Keratinocyte (primary cell): ENCODE data around the gene ARVCF. TPM values are rescaled to one million over a fixed set of nuclear protein-coding genes. Genes with fewer than 3 reads are reported as not detected.

Source experiments
- DNase-seq: peaks from one replicate; pipeline ENCODE4 v3.0.0-alpha.2; 2011; ENCODE audit warnings: low read depth, missing footprints, low spot score
- FAIRE-seq: peaks from 2 replicates; lab custom pipeline; 2011; peaks lifted over from hg19 to GRCh38; lab: Jason Lieb, UNC
- H2AFZ ChIP-seq: 2 replicates; pipeline ENCODE4 v1.6.0; 2012; ENCODE audit warnings: low read length, control low read depth, inconsistent platforms; ENCODE audit not compliant: control insufficient read depth
- H3K27ac ChIP-seq: 2 replicates; pipeline ENCODE4 v1.5.1; 2011; ENCODE audit warnings: low read length; ENCODE audit not compliant: control insufficient read depth, insufficient read depth
- H3K27me3 ChIP-seq: 3 replicates; pipeline ENCODE4 v1.6.0; 2011; ENCODE audit warnings: low read length; ENCODE audit not compliant: control insufficient read depth, insufficient read depth; ENCODE audit errors: extremely low read depth
- H3K36me3 ChIP-seq, 2 experiments: 2 replicates in 1 of 2; 3 replicates in 1 of 2; pipeline ENCODE4 v1.5.1; 2011; ENCODE audit warnings: low read length in 2 of 2, mild to moderate bottlenecking in 1 of 2; ENCODE audit not compliant: control insufficient read depth in 2 of 2, insufficient read depth in 2 of 2; ENCODE audit errors: extremely low read depth in 1 of 2
- H3K4me1 ChIP-seq: 3 replicates; pipeline ENCODE4 v1.5.1; 2011; ENCODE audit warnings: low read length; ENCODE audit not compliant: control insufficient read depth, insufficient read depth; ENCODE audit errors: extremely low read depth
- H3K4me2 ChIP-seq: 3 replicates; pipeline ENCODE4 v1.6.0; 2011; ENCODE audit warnings: low read depth, low read length; ENCODE audit not compliant: control insufficient read depth, insufficient read depth; ENCODE audit errors: extremely low read depth
- H3K4me3 ChIP-seq, 3 experiments: fragments of 200-600 bp in 1 of 3; sonication (generic) in 1 of 3; 2 replicates in 2 of 3; 3 replicates in 1 of 3; pipeline ENCODE4 v1.5.1; 2011 to 2016; ENCODE audit warnings: low read length in 3 of 3, mild to moderate bottlenecking in 3 of 3, control low read depth in 2 of 3, inconsistent platforms in 1 of 3, low read depth in 1 of 3, mixed read lengths in 1 of 3, mixed run types in 1 of 3, moderate library complexity in 1 of 3; ENCODE audit not compliant: control insufficient read depth in 2 of 3, insufficient read depth in 2 of 3; ENCODE audit errors: extremely low read depth in 1 of 3
- H3K79me2 ChIP-seq: 2 replicates; pipeline ENCODE4 v1.6.0; 2012; ENCODE audit warnings: low read length; ENCODE audit not compliant: control insufficient read depth, insufficient read depth
- H3K9ac ChIP-seq: 3 replicates; pipeline ENCODE4 v1.6.0; 2011; ENCODE audit warnings: low read length; ENCODE audit not compliant: control insufficient read depth, insufficient read depth; ENCODE audit errors: extremely low read depth
- H3K9me1 ChIP-seq: 3 replicates; pipeline ENCODE4 v1.6.0; 2011; ENCODE audit warnings: low read length; ENCODE audit not compliant: control insufficient read depth, insufficient read depth; ENCODE audit errors: extremely low read depth
- H3K9me3 ChIP-seq: 2 replicates; pipeline ENCODE4 v1.5.1; 2012; ENCODE audit warnings: low read depth, low read length; ENCODE audit not compliant: control insufficient read depth
- H4K20me1 ChIP-seq: 3 replicates; pipeline ENCODE4 v1.6.0; 2011; ENCODE audit warnings: low read length; ENCODE audit not compliant: control insufficient read depth, insufficient read depth; ENCODE audit errors: extremely low read depth
- EZH2 ChIP-seq: IDR thresholded peaks from one replicate; pipeline ENCODE4 v1.6.1; 2012; ENCODE audit warnings: inconsistent platforms, mild to moderate bottlenecking, low read length, moderate library complexity
- dilution Hi-C: fragments of 300-500 bp; cut with MboI; formaldehyde crosslinking; loops from one replicate; pipeline ENCODE4 v1.7.0; 2020; ENCODE audit warnings: low sequenced_read_pairs; ENCODE audit not compliant: extremely low pct_ligation_motif_present
- polyA plus RNA-seq, 5 experiments: library from polyadenylated mRNA; depleted of rRNA in 3 of 5; stranded (reverse) in 3 of 5; stranded (forward) in 1 of 5; unstranded in 1 of 5; fragments of >200 nt; gene quantifications; 1 replicate in 1 of 5; 2 replicates in 3 of 5; 3 replicates in 1 of 5; pipeline versions ENCODE4 v1.2.1 to v1.2.3, GENCODE V29; 2011 to 2012; ENCODE audit warnings: missing spikeins in 2 of 5, low read depth in 1 of 5, low replicate concordance in 1 of 5
- TF ChIP-seq, protein P1 (sequence below), 3 experiments: IDR thresholded peaks in 1 of 3; conservative IDR thresholded peaks in 1 of 3; optimal IDR thresholded peaks in 1 of 3; 2 replicates in 2 of 3; 3 replicates in 1 of 3; pipeline versions ENCODE3 to v1.5.1; 2011; ENCODE audit warnings: low read length in 3 of 3, mild to moderate bottlenecking in 3 of 3, moderate library complexity in 2 of 3, control low read depth in 1 of 3, inconsistent platforms in 1 of 3; ENCODE audit not compliant: insufficient read depth in 2 of 3; ENCODE audit errors: extremely low read depth in 1 of 3

Gene ARVCF
- polyA plus RNA-seq, 1 donor (not counting 4 experiments of a cell fraction or from before 2014, with no cell fraction given) = 5.7 TPM

GRCh38 chr22:20025401-20026203 lies 9.0 kb upstream of the ARVCF start:
- Histone ChIP-seq H3K4me1 (peaks cover 9% of the 10 kb centered on the region), H3K27me3 (no peaks in the 10 kb centered on the region), H3K9me3 (no peaks in the 10 kb centered on the region), H3K4me3 (no peak overlapping the region), H3K27ac (no peak overlapping the region), H4K20me1 (no peaks in the 10 kb centered on the region), H3K9me1 (peaks cover 2% of the 10 kb centered on the region), H3K36me3 (peaks cover 8 to 9% of the 10 kb centered on the region in 2 experiments), H3K9ac (no peak overlapping the region), H3K4me2 (no peak overlapping the region), H2AFZ (no peak overlapping the region), H3K79me2 (peaks cover 29% of the 10 kb centered on the region)
- no peak for FAIRE-seq
- no peak for DNase-seq
- dilution Hi-C loops = no loop called here
- no peak for TF ChIP-seq EZH2
- TF ChIP-seq, protein P1, sequence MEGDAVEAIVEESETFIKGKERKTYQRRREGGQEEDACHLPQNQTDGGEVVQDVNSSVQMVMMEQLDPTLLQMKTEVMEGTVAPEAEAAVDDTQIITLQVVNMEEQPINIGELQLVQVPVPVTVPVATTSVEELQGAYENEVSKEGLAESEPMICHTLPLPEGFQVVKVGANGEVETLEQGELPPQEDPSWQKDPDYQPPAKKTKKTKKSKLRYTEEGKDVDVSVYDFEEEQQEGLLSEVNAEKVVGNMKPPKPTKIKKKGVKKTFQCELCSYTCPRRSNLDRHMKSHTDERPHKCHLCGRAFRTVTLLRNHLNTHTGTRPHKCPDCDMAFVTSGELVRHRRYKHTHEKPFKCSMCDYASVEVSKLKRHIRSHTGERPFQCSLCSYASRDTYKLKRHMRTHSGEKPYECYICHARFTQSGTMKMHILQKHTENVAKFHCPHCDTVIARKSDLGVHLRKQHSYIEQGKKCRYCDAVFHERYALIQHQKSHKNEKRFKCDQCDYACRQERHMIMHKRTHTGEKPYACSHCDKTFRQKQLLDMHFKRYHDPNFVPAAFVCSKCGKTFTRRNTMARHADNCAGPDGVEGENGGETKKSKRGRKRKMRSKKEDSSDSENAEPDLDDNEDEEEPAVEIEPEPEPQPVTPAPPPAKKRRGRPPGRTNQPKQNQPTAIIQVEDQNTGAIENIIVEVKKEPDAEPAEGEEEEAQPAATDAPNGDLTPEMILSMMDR (optimal IDR thresholded peaks at IDR 0.05 in 1 of 3, IDR thresholded peaks at IDR 0.05 in 1 of 3, conservative IDR thresholded peaks at IDR 0.05 in 1 of 3; ENCODE audit: extremely low read depth in 1 of 3, insufficient read depth in 2 of 3, low read length in 3 of 3) = no peak

DNA sequence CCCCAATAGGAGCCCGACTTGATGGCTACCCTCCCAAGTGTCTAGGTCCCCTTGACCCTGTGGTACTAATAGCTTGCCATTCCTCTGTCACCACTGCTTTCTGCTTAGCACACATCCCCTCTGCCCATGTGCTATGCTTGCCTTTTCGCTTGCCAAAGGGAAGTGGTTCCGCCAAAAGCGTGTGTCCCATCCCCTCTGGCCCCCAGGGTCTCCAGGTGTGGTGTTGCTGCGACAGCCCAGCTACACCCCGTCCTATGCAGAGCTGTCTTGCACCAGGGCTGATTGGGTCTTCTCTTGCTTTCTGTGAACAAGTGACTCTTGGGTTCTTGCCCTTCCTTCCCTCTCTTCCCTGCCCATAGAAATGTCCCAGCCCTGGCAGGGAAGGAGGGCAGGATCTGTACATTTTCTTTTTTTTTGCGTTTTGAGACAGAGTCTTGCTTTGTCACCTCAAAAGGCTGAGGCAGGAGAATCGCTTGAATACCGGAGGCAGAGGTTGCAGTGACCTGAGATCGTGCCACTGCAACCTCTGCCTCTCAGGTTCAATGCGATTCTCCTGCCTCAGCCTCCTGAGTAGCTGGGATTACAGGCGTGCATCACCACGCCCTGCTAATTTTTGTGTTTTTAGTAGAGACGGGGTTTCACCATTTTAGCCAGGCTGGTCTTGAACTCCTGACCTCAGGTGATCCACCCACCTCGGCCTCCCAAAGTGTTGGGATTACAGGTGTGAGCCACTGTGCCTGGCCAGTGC lies 8.2 kb upstream of the ARVCF start:
- Histone ChIP-seq H2AFZ (no peak overlapping the region), H3K9me3 (no peaks in the 10 kb centered on the region), H3K9me1 (peaks cover 2% of the 10 kb centered on the region), H3K4me3 (no peak overlapping the region), H3K36me3 (peaks cover 8 to 9% of the 10 kb centered on the region in 2 experiments), H3K27ac (no peak overlapping the region), H3K4me2 (no peak overlapping the region), H3K79me2 (peaks cover 29% of the 10 kb centered on the region), H3K9ac (no peak overlapping the region), H3K4me1 (peaks cover 11% of the 10 kb centered on the region), H4K20me1 (no peaks in the 10 kb centered on the region), H3K27me3 (no peaks in the 10 kb centered on the region)
- no peak for FAIRE-seq
- DNase-seq = no peak
- TF ChIP-seq, protein P1 (optimal IDR thresholded peaks at IDR 0.05 in 1 of 3, IDR thresholded peaks at IDR 0.05 in 1 of 3, conservative IDR thresholded peaks at IDR 0.05 in 1 of 3; ENCODE audit: extremely low read depth in 1 of 3, insufficient read depth in 2 of 3, low read length in 3 of 3) = no peak
- no peak for TF ChIP-seq EZH2
- dilution Hi-C loops = no loop called here
